Thymus (tissue), 11 donors: ENCODE results near the gene PDE4B. TPM values are rescaled to one million over a fixed set of nuclear protein-coding genes. Genes with fewer than 3 reads are reported as not detected.
"Not testable (repeated sequence)": the region's sequence is repeated elsewhere in the genome, so short reads cannot be mapped to it uniquely, and the experiment has no call there.

ENCODE experiments used
- DNase-seq, 9 donors: peaks; one replicate each; pipeline ENCODE4 v3.0.0-alpha.2; 2013; ENCODE audit warnings: low spot score in 9 of 9, low read depth in 6 of 9, missing footprints in 1 of 9
- H3K27ac ChIP-seq, 2 donors: one replicate each; pipeline ENCODE4 v1.5.1; 2013; ENCODE audit warnings: control low read depth in 1 of 2, low read depth in 1 of 2, low read length in 1 of 2, mild to moderate bottlenecking in 1 of 2, moderate library complexity in 1 of 2
- H3K27me3 ChIP-seq, 2 donors: one replicate each; pipeline ENCODE4 v1.5.1; 2013; ENCODE audit warnings: low read length in 1 of 2; ENCODE audit not compliant: control insufficient read depth in 2 of 2, insufficient read depth in 1 of 2
- H3K36me3 ChIP-seq, 2 donors: one replicate each; pipeline ENCODE4 v1.5.1; 2013; ENCODE audit warnings: low read length in 1 of 2, mild to moderate bottlenecking in 1 of 2, moderate library complexity in 1 of 2; ENCODE audit not compliant: control insufficient read depth in 2 of 2, insufficient read depth in 2 of 2
- H3K4me1 ChIP-seq, 2 donors: one replicate each; pipeline ENCODE4 v1.5.1; 2013; ENCODE audit warnings: low read length in 2 of 2; ENCODE audit not compliant: control insufficient read depth in 2 of 2, insufficient read depth in 2 of 2
- H3K4me3 ChIP-seq, 2 donors: one replicate each; pipeline ENCODE4 v1.5.1; 2013; ENCODE audit warnings: low read length in 2 of 2, control low read depth in 1 of 2, mild to moderate bottlenecking in 1 of 2
- H3K9me3 ChIP-seq, 2 donors: one replicate each; pipeline ENCODE4 v1.5.1; 2013; ENCODE audit warnings: low read length in 1 of 2, mild to moderate bottlenecking in 1 of 2; ENCODE audit not compliant: control insufficient read depth in 2 of 2, insufficient read depth in 1 of 2
- WGBS: extraction: QIAGEN DNeasy Blood & Tissue Kit; methylation state at CpG from one replicate; pipeline ENCODE4 v1.1.7; 2013; 5-methylcytosine and 5-hydroxymethylcytosine counted together
- polyA plus RNA-seq: library from polyadenylated mRNA; stranded (reverse); fragments of 200-250 nt; gene quantifications from one replicate; pipeline ENCODE4 v1.2.3, GENCODE V29; 2013
- total RNA-seq: library from RNA; stranded (reverse); fragments of 120-200 nt; gene quantifications from one replicate; pipeline ENCODE4 v1.2.4, GENCODE V29; 2013
- donor health status: healthy.

PDE4B gene
- total and polyA plus RNA-seq, 2 donors: 9.9 to 10.9 TPM

- H3K4me1 ChIP-seq: no peaks in the 10 kb centered on the region
- H3K4me3 ChIP-seq: no peak overlapping the region
- DNase-seq: no peak
- H3K9me3 ChIP-seq: no peaks in the 10 kb centered on the region
- 93% methylated on average over 2 of the region's 2 CpGs for WGBS
- H3K27ac ChIP-seq: no peak overlapping the region
- H3K27me3 ChIP-seq: no peaks in the 10 kb centered on the region
- no peaks in the 10 kb centered on the region for H3K36me3 ChIP-seq
These were observed 315.9 kb downstream of the PDE4B start for GRCh38 chr1:66108624-66109023.

- no peaks in the 10 kb centered on the region for H3K27me3 ChIP-seq
- H3K36me3 ChIP-seq: no peaks in the 10 kb centered on the region
- no peak overlapping the region for H3K4me3 ChIP-seq
- 98% methylated on average over 2 of the region's 2 CpGs for WGBS
- H3K4me1 ChIP-seq: no peaks in the 10 kb centered on the region
- H3K27ac ChIP-seq: no peak overlapping the region
- H3K9me3 ChIP-seq: no peaks in the 10 kb centered on the region
- DNase-seq: no peak
These were observed 320.2 kb downstream of the PDE4B start for GRCh38 chr1:66112744-66113400.

GRCh38 chr1:66119148-66119547 lies 326.5 kb downstream of the PDE4B start:
- Histone ChIP-seq H3K27me3 (no peaks in the 10 kb centered on the region), H3K36me3 (no peaks in the 10 kb centered on the region), H3K27ac (no peak overlapping the region), H3K4me1 (no peaks in the 10 kb centered on the region), H3K4me3 (no peak overlapping the region), H3K9me3 (no peaks in the 10 kb centered on the region)
- WGBS: 85% methylated on average over 7 of the region's 7 CpGs
- no peak for DNase-seq

GRCh38 chr1:66124670-66125069 lies 332.0 kb downstream of the PDE4B start:
- H3K4me1 ChIP-seq: no peaks in the 10 kb centered on the region
- DNase-seq: no peak
- 81% methylated on average over 5 of the region's 5 CpGs for WGBS

GRCh38 chr1:66128641-66129040 lies 335.9 kb downstream of the PDE4B start:
- DNase-seq, H3K36me3 ChIP-seq, H3K27ac ChIP-seq, H3K9me3 ChIP-seq, H3K4me3 ChIP-seq, H3K4me1 ChIP-seq, H3K27me3 ChIP-seq: not testable (repeated sequence)
- 95% methylated on average over 4 of the region's 4 CpGs for WGBS

More at GRCh38 chr1:66124670-66125069, 332.0 kb downstream of the PDE4B start:
- no peaks in the 10 kb centered on the region for H3K27me3 ChIP-seq
- no peak overlapping the region for H3K4me3 ChIP-seq
- no peaks in the 10 kb centered on the region for H3K36me3 ChIP-seq
- no peak overlapping the region for H3K27ac ChIP-seq
- no peaks in the 10 kb centered on the region for H3K9me3 ChIP-seq

- Histone ChIP-seq H3K4me1 (no peaks in the 10 kb centered on the region), H3K4me3 (no peak overlapping the region), H3K27ac (no peak overlapping the region), H3K36me3 (no peaks in the 10 kb centered on the region), H3K9me3 (no peaks in the 10 kb centered on the region), H3K27me3 (no peaks in the 10 kb centered on the region)
- WGBS: 88% methylated on average over 5 of the region's 5 CpGs
- no peak for DNase-seq
These were observed 339.6 kb downstream of the PDE4B start for GRCh38 chr1:66132324-66132723.

GRCh38 chr1:66134004-66134403 lies 341.3 kb downstream of the PDE4B start:
- no peak for DNase-seq
- Histone ChIP-seq H3K27ac (no peak overlapping the region), H3K4me1 (no peaks in the 10 kb centered on the region), H3K36me3 (no peaks in the 10 kb centered on the region), H3K9me3 (no peaks in the 10 kb centered on the region), H3K27me3 (no peaks in the 10 kb centered on the region), H3K4me3 (no peak overlapping the region)
- 96% methylated on average over 1 of the region's 1 CpG for WGBS

- DNase-seq: no peak
- no peak overlapping the region for H3K4me3 ChIP-seq
- no peaks in the 10 kb centered on the region for H3K4me1 ChIP-seq
- H3K36me3 ChIP-seq: no peaks in the 10 kb centered on the region
- H3K27ac ChIP-seq: no peak overlapping the region
- H3K9me3 ChIP-seq: no peaks in the 10 kb centered on the region
- WGBS: 94% methylated on average over 2 of the region's 2 CpGs
- H3K27me3 ChIP-seq: no peaks in the 10 kb centered on the region
These were observed 342.5 kb downstream of the PDE4B start for GRCh38 chr1:66135161-66135560.

- H3K4me3 ChIP-seq, H3K27me3 ChIP-seq, H3K9me3 ChIP-seq, H3K27ac ChIP-seq, H3K4me1 ChIP-seq, DNase-seq, H3K36me3 ChIP-seq: not testable (repeated sequence)
- 91% methylated on average over 4 of the region's 4 CpGs for WGBS
These were observed 343.7 kb downstream of the PDE4B start for GRCh38 chr1:66136423-66136822.
